ENCODE results near the gene TRPM4.

DNA sequence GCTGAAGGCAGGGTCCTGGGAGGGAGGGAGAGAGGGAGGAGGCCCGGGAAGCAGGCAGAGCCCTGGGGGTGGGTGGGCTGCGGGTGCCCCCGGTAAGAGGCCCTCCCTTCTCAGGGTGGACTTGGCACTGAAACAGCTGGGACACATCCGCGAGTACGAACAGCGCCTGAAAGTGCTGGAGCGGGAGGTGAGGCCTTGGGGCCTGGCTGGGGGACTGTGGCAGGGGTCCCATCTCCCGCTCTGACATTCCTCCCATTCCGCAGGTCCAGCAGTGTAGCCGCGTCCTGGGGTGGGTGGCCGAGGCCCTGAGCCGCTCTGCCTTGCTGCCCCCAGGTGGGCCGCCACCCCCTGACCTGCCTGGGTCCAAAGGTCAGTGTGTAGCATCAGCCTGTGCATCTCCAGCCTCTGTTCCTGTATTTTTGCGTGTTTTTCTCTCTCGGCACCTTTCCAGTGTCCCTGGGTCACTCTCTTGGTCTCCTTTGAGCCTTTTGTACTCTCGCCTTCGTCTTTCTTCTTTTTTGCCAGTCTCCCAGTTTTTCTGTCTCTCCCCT is 53.4 kb downstream of the TRPM4 start:
- TF ChIP-seq, protein P1, sequence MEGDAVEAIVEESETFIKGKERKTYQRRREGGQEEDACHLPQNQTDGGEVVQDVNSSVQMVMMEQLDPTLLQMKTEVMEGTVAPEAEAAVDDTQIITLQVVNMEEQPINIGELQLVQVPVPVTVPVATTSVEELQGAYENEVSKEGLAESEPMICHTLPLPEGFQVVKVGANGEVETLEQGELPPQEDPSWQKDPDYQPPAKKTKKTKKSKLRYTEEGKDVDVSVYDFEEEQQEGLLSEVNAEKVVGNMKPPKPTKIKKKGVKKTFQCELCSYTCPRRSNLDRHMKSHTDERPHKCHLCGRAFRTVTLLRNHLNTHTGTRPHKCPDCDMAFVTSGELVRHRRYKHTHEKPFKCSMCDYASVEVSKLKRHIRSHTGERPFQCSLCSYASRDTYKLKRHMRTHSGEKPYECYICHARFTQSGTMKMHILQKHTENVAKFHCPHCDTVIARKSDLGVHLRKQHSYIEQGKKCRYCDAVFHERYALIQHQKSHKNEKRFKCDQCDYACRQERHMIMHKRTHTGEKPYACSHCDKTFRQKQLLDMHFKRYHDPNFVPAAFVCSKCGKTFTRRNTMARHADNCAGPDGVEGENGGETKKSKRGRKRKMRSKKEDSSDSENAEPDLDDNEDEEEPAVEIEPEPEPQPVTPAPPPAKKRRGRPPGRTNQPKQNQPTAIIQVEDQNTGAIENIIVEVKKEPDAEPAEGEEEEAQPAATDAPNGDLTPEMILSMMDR (IDR thresholded peaks at IDR 0.05), result no peak
- no peak for TF ChIP-seq POLR2A (IDR thresholded peaks at IDR 0.05)
- TF ChIP-seq POLR2AphosphoS5 (IDR thresholded peaks at IDR 0.05), result no peak
- no peak for TF ChIP-seq EP300 (IDR thresholded peaks at IDR 0.05)

Data from suprapubic skin (tissue), 4 donors.